H9 (cell line): Measurements from ENCODE around the gene NKIRAS2. TPM values are rescaled to one million over a fixed set of nuclear protein-coding genes. Genes with fewer than 3 reads are reported as not detected.
A peak's percentile ranks its signal among the peaks of the same experiment; 100 is the strongest.

Experiments
- DNase-seq: peaks from one replicate; pipeline ENCODE4 v3.0.0-alpha.2; 2017
- H2AFZ ChIP-seq: one replicate; pipeline ENCODE4 v1.6.1; 2013; ENCODE audit warnings: mild to moderate bottlenecking, low read length, control low read depth, moderate library complexity
- H2AK5ac ChIP-seq: 2 replicates; pipeline ENCODE4 v1.6.1; 2013; ENCODE audit warnings: low read length, control low read depth, mixed read lengths; ENCODE audit not compliant: insufficient read length
- H2BK120ac ChIP-seq: one replicate; pipeline ENCODE4 v1.6.1; 2013; ENCODE audit warnings: low read depth, mild to moderate bottlenecking, low read length, control low read depth, inconsistent platforms; ENCODE audit not compliant: poor library complexity, severe bottlenecking
- H2BK12ac ChIP-seq: 2 replicates; pipeline ENCODE4 v1.6.1; 2013; ENCODE audit warnings: low read length, control low read depth, mixed read lengths, low read depth; ENCODE audit not compliant: insufficient read length
- H2BK15ac ChIP-seq: 2 replicates; pipeline ENCODE4 v1.6.1; 2013; ENCODE audit warnings: low read depth, low read length, control low read depth
- H2BK20ac ChIP-seq: one replicate; pipeline ENCODE4 v1.6.1; 2013; ENCODE audit warnings: low read depth, mild to moderate bottlenecking, low read length, control low read depth, inconsistent platforms; ENCODE audit not compliant: poor library complexity, severe bottlenecking
- H2BK5ac ChIP-seq: 2 replicates; pipeline ENCODE4 v1.6.1; 2013; ENCODE audit warnings: low read length, control low read depth, mixed read lengths; ENCODE audit not compliant: insufficient read length
- H3K14ac ChIP-seq: 2 replicates; pipeline ENCODE4 v1.6.1; 2013; ENCODE audit warnings: low read length, control low read depth; ENCODE audit not compliant: insufficient read depth
- H3K18ac ChIP-seq: 2 replicates; pipeline ENCODE4 v1.6.1; 2013; ENCODE audit warnings: low read depth, mild to moderate bottlenecking, mixed read lengths, low read length, control low read depth; ENCODE audit not compliant: insufficient read length
- H3K23ac ChIP-seq: 2 replicates; pipeline ENCODE4 v1.6.1; 2013; ENCODE audit warnings: low read length, control low read depth, mixed read lengths, low read depth; ENCODE audit not compliant: insufficient read length
- H3K23me2 ChIP-seq: 2 replicates; pipeline ENCODE4 v1.6.1; 2013; ENCODE audit warnings: low read depth, mild to moderate bottlenecking, mixed read lengths, low read length, control low read depth; ENCODE audit not compliant: insufficient read length, poor library complexity, severe bottlenecking
- H3K27ac ChIP-seq: 2 replicates; pipeline ENCODE4 v1.5.1; 2013; ENCODE audit warnings: low read length, control low read depth, mixed read lengths, low read depth; ENCODE audit not compliant: insufficient read length
- H3K27me3 ChIP-seq: 2 replicates; pipeline ENCODE4 v1.6.1; 2013; ENCODE audit warnings: low read length, control low read depth, inconsistent platforms; ENCODE audit not compliant: insufficient read depth
- H3K4ac ChIP-seq: 2 replicates; pipeline ENCODE4 v1.6.1; 2013; ENCODE audit warnings: low read depth, mild to moderate bottlenecking, control low read depth, inconsistent platforms, low read length, moderate library complexity
- H3K4me1 ChIP-seq: 2 replicates; pipeline ENCODE4 v1.6.1; 2013; ENCODE audit warnings: low read length, control low read depth, inconsistent platforms; ENCODE audit not compliant: insufficient read depth
- H3K4me2 ChIP-seq: 2 replicates; pipeline ENCODE4 v1.6.1; 2013; ENCODE audit warnings: low read length, control low read depth, mixed read lengths; ENCODE audit not compliant: insufficient read length, insufficient read depth
- H3K56ac ChIP-seq: 2 replicates; pipeline ENCODE4 v1.6.1; 2013; ENCODE audit warnings: low read depth, mild to moderate bottlenecking, mixed read lengths, low read length, control low read depth; ENCODE audit not compliant: insufficient read length
- H3K79me1 ChIP-seq: 2 replicates; pipeline ENCODE4 v1.6.1; 2013; ENCODE audit warnings: low read depth, mild to moderate bottlenecking, moderate library complexity, low read length, control low read depth, inconsistent platforms; ENCODE audit not compliant: insufficient read depth, poor library complexity, severe bottlenecking
- H3K79me2 ChIP-seq: 2 replicates; pipeline ENCODE4 v1.6.1; 2013; ENCODE audit warnings: low read length, control low read depth, inconsistent platforms; ENCODE audit not compliant: insufficient read depth
- H3K9ac ChIP-seq: 2 replicates; pipeline ENCODE4 v1.6.1; 2013; ENCODE audit warnings: low read length, control low read depth, mixed read lengths; ENCODE audit not compliant: insufficient read length; ENCODE audit errors: extremely low read depth
- H3K9me3 ChIP-seq: one replicate; pipeline ENCODE4 v1.6.1; 2013; ENCODE audit warnings: low read depth, low read length, inconsistent platforms; ENCODE audit not compliant: control insufficient read depth
- H3T11ph ChIP-seq: one replicate; pipeline ENCODE4 v1.6.1; 2013; ENCODE audit warnings: mild to moderate bottlenecking, low read length, control low read depth, inconsistent platforms
- H4K20me1 ChIP-seq: one replicate; pipeline ENCODE4 v1.6.1; 2013; ENCODE audit not compliant: control insufficient read depth, insufficient read length, insufficient read depth
- H4K5ac ChIP-seq: 2 replicates; pipeline ENCODE4 v1.6.1; 2013; ENCODE audit warnings: low read depth, mild to moderate bottlenecking, mixed read lengths, low read length, control low read depth; ENCODE audit not compliant: insufficient read length
- H4K8ac ChIP-seq: replicated peaks from 2 replicates; pipeline ENCODE4 v1.6.1; 2013; ENCODE audit warnings: low read length, control low read depth, mixed read lengths, low read depth; ENCODE audit not compliant: insufficient read length
- H4K91ac ChIP-seq: 2 replicates; pipeline ENCODE4 v1.6.1; 2013; ENCODE audit warnings: low read depth, mild to moderate bottlenecking, moderate library complexity, mixed read lengths, low read length, control low read depth; ENCODE audit not compliant: insufficient read length
- H3K27ac Mint-ChIP-seq, 3 experiments: 2 replicates in 2 of 3; 3 replicates in 1 of 3; pipeline ENCODE4 v1.8.0; 2020 to 2021; ENCODE audit warnings: mixed read lengths in 3 of 3, mild to moderate bottlenecking in 1 of 3, moderate library complexity in 1 of 3
- H3K27me3 Mint-ChIP-seq: 2 replicates; pipeline ENCODE4 v1.8.0; 2021; ENCODE audit warnings: low read depth, mild to moderate bottlenecking, moderate library complexity, mixed read lengths
- H3K36me3 Mint-ChIP-seq, 3 experiments: 2 replicates in 2 of 3; 3 replicates in 1 of 3; pipeline ENCODE4 v1.8.0; 2020 to 2021; ENCODE audit warnings: low read depth in 3 of 3, mixed read lengths in 3 of 3; ENCODE audit not compliant: insufficient read depth in 1 of 3
- H3K4me1 Mint-ChIP-seq, 2 experiments: 2 replicates each; pipeline ENCODE4 v1.8.0; 2020; ENCODE audit warnings: mixed read lengths in 2 of 2
- H3K4me3 Mint-ChIP-seq, 2 experiments: 2 replicates in 1 of 2; 3 replicates in 1 of 2; pipeline ENCODE4 v1.8.0; 2020 to 2021; ENCODE audit warnings: mild to moderate bottlenecking in 2 of 2, mixed read lengths in 2 of 2, moderate library complexity in 1 of 2
- H3K9me3 Mint-ChIP-seq, 2 experiments: 2 replicates in 1 of 2; 3 replicates in 1 of 2; pipeline ENCODE4 v1.8.0; 2020; ENCODE audit warnings: mild to moderate bottlenecking in 2 of 2, mixed read lengths in 2 of 2, moderate library complexity in 1 of 2
- WGBS: extraction: QIAGEN DNeasy Blood & Tissue Kit; methylation state at CpG from one replicate; pipeline ENCODE4 v1.1.7; 2013; ENCODE audit warnings: missing lambda C conversion rate, low lambda C conversion rate, mixed read lengths; ENCODE audit not compliant: insufficient read length; ENCODE audit errors: extremely low coverage; 5-methylcytosine and 5-hydroxymethylcytosine counted together
- total RNA-seq: library from RNA; stranded (reverse); gene quantifications from 2 replicates; pipeline ENCODE4 v1.2.1, GENCODE V29; 2021
- TF ChIP-seq, protein P1 (sequence below): fragments of 200-600 bp; sonication (generic); conservative IDR thresholded peaks from 3 replicates; pipeline ENCODE4 v1.8.0; 2021; ENCODE audit warnings: antibody characterized with exemption, mild to moderate bottlenecking

NKIRAS2 gene
- total RNA-seq, 1 experiment from 2014 or later: 37.1 TPM

DNA sequence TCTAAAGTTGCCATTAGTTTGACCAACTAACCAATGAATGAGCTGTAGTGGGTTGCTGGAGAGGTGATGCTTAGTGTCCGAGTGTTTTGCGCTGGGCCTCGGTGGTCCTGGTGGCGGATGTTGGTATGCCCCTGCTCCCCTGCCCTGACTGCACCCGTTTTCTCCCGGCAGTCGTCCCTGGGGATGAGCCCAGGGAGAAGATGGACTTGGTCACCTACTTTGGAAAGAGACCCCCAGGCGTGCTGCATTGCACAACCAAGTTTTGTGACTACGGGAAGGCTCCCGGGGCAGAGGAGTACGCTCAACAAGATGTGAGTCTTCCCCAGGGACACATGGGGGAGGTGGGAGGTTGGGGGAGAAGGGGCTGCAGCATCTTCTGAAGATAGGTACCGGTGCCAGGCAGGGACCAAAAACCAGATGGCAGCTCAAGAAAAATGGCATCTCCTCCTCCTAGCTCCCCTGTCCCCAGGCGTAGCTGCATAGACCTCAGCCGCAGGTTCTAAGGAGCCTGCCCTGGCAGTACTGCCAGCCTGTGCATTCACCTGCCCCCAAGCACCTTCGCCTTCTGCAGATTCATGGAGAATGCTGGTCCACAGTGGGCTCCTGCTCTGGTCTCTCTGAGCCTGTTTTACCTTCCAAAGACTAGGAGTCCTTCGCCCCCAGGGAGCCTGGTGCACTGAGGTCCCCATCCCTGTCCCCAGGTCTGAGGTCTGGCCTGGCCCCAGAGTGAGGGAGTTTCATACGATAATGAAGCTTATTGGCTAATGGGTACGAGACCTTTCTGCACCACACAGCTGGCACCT, 48.0 kb upstream of the NKIRAS2 start:
- Histone ChIP-seq H3K18ac (no peak overlapping the region), H3K27ac (no peak overlapping the region), H2AK5ac (no peak overlapping the region), H4K91ac (no peak overlapping the region), H3K9ac (no peak overlapping the region), H2BK5ac (no peak overlapping the region), H3K27me3 (no peaks in the 10 kb centered on the region), H2BK120ac (no peak overlapping the region), H3K23me2 (peaks cover 6% of the 10 kb centered on the region), H3K23ac (no peak overlapping the region), H3K79me1 (no peaks in the 10 kb centered on the region), H3K4me1 (no peaks in the 10 kb centered on the region), H3K9me3 (no peaks in the 10 kb centered on the region), H2BK15ac (no peak overlapping the region), H3K14ac (no peak overlapping the region), H3K56ac (no peak overlapping the region), H3K79me2 (no peaks in the 10 kb centered on the region), H2BK20ac (no peak overlapping the region), H4K8ac (no peak overlapping the region), H2AFZ (no peak overlapping the region), H4K20me1 (no peaks in the 10 kb centered on the region), H3K4ac (no peak overlapping the region), H3T11ph (no peak overlapping the region), H3K4me2 (no peak overlapping the region), H2BK12ac (no peak overlapping the region), H4K5ac (no peak overlapping the region)
- Mint-ChIP-seq H3K27me3 (no peaks in the 10 kb centered on the region), H3K36me3 (peaks cover 30 to 81% (median 77%) of the 10 kb centered on the region in 3 experiments), H3K4me3 (no peak overlapping the region), H3K4me1 (peaks cover 7 to 15% of the 10 kb centered on the region in 2 experiments), H3K9me3 (no peaks in the 10 kb centered on the region), H3K27ac (peak overlapping the region in 2 of 3 experiments; percentile 30 to 56; a peak in 1 of 7 replicates)
- TF ChIP-seq, protein P1, sequence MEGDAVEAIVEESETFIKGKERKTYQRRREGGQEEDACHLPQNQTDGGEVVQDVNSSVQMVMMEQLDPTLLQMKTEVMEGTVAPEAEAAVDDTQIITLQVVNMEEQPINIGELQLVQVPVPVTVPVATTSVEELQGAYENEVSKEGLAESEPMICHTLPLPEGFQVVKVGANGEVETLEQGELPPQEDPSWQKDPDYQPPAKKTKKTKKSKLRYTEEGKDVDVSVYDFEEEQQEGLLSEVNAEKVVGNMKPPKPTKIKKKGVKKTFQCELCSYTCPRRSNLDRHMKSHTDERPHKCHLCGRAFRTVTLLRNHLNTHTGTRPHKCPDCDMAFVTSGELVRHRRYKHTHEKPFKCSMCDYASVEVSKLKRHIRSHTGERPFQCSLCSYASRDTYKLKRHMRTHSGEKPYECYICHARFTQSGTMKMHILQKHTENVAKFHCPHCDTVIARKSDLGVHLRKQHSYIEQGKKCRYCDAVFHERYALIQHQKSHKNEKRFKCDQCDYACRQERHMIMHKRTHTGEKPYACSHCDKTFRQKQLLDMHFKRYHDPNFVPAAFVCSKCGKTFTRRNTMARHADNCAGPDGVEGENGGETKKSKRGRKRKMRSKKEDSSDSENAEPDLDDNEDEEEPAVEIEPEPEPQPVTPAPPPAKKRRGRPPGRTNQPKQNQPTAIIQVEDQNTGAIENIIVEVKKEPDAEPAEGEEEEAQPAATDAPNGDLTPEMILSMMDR: no peak
- no peak for DNase-seq
- no CpG with 5 or more reads among the region's 18 CpGs for WGBS
